ENCODE data around the gene L3MBTL4.
A peak's percentile ranks its signal among the peaks of the same experiment; 100 is the strongest.

The L3MBTL4 gene

GRCh38 chr18:5986257-5986931 is 428.3 kb downstream of the L3MBTL4 start:
- no peak for DNase-seq (ENCODE audit: low spot score)

- DNase-seq (ENCODE audit: low spot score): no peak
Observed at GRCh38 chr18:5984245-5984644, 430.5 kb downstream of the L3MBTL4 start.

- DNase-seq (ENCODE audit: low spot score): no peak
Observed at GRCh38 chr18:5983488-5983887, 431.2 kb downstream of the L3MBTL4 start.

GRCh38 chr18:5982332-5982731 is 432.4 kb downstream of the L3MBTL4 start:
- DNase-seq (ENCODE audit: low spot score): no peak

GRCh38 chr18:5980721-5981120 is 434.0 kb downstream of the L3MBTL4 start:
- no peak for DNase-seq (ENCODE audit: low spot score)

GRCh38 chr18:5979971-5980457 is 434.7 kb downstream of the L3MBTL4 start:
- DNase-seq (ENCODE audit: low spot score): no peak

- no peak for DNase-seq (ENCODE audit: low spot score)
Observed at GRCh38 chr18:5979176-5979888, 435.4 kb downstream of the L3MBTL4 start.

- DNase-seq (ENCODE audit: low spot score): no peak
Observed at GRCh38 chr18:5977022-5977421, 437.7 kb downstream of the L3MBTL4 start.

GRCh38 chr18:5975111-5976002 is 439.4 kb downstream of the L3MBTL4 start:
- DNase-seq (ENCODE audit: low spot score): peak; percentile 60

GRCh38 chr18:5974696-5975095 is 440.0 kb downstream of the L3MBTL4 start:
- no peak for DNase-seq (ENCODE audit: low spot score)

GRCh38 chr18:5973099-5973498 is 441.6 kb downstream of the L3MBTL4 start:
- DNase-seq (ENCODE audit: low spot score): no peak

- DNase-seq (ENCODE audit: low spot score): peak; percentile 66
Observed at GRCh38 chr18:5972298-5972697, 442.4 kb downstream of the L3MBTL4 start.

GRCh38 chr18:5969989-5970403 is 444.7 kb downstream of the L3MBTL4 start:
- DNase-seq (ENCODE audit: low spot score): no peak

- DNase-seq (ENCODE audit: low spot score): no peak
Observed at GRCh38 chr18:5969355-5969988, 445.2 kb downstream of the L3MBTL4 start.

GRCh38 chr18:5967666-5968065 is 447.0 kb downstream of the L3MBTL4 start:
- DNase-seq (ENCODE audit: low spot score): no peak

- no peak for DNase-seq (ENCODE audit: low spot score)
Observed at GRCh38 chr18:5967007-5967406, 447.7 kb downstream of the L3MBTL4 start.

- no peak for DNase-seq (ENCODE audit: low spot score)
Observed at GRCh38 chr18:5966514-5966913, 448.2 kb downstream of the L3MBTL4 start.

- DNase-seq (ENCODE audit: low spot score): no peak
Observed at GRCh38 chr18:5964996-5965395, 449.7 kb downstream of the L3MBTL4 start.

GRCh38 chr18:5964596-5964995 is 450.1 kb downstream of the L3MBTL4 start:
- no peak for DNase-seq (ENCODE audit: low spot score)

- no peak for DNase-seq (ENCODE audit: low spot score)
Observed at GRCh38 chr18:5964108-5964507, 450.6 kb downstream of the L3MBTL4 start.

GRCh38 chr18:5963267-5963666 is 451.4 kb downstream of the L3MBTL4 start:
- no peak for DNase-seq (ENCODE audit: low spot score)

GRCh38 chr18:5962362-5962761 is 452.3 kb downstream of the L3MBTL4 start:
- DNase-seq (ENCODE audit: low spot score): no peak
